ENCODE results near the gene ANKRD1. TPM values are rescaled to one million over a fixed set of nuclear protein-coding genes. Genes with fewer than 3 reads are reported as not detected.

ANKRD1 gene
- total and polyA plus RNA-seq, 2 of the 8 experiments (the other 6 are each of a cell fraction or from before 2014, with no cell fraction given): 0.03 TPM; not detected in 1

GRCh38 chr10:90925079-90926029 is 4.5 kb upstream of the ANKRD1 start:
- no peaks in the 10 kb centered on the region; the same call in 1 of the 2 replicates for H3K23me2 ChIP-seq (ENCODE audit: low read depth, low read length)
- H4K91ac ChIP-seq (replicated peaks; ENCODE audit: insufficient read length, low read length): no peak overlapping the region
- H4K20me1 ChIP-seq (replicated peaks in 1 of 2; ENCODE audit: control insufficient read depth in 1 of 2, insufficient read depth in 2 of 2, low read length in 2 of 2): peaks cover 20 to 26% of the 10 kb centered on the region in 2 experiments
- DNase-seq (ENCODE audit: low read depth in 1 of 2, low spot score in 2 of 2): peak; percentile 53 to 76
- no peak overlapping the region for H2BK20ac ChIP-seq (ENCODE audit: low read length)
- H2BK15ac ChIP-seq (ENCODE audit: low read length): no peak overlapping the region
- no peak overlapping the region for H3K4me2 ChIP-seq (ENCODE audit: insufficient read depth in 1 of 2, low read depth in 2 of 2, low read length in 2 of 2)
- H3K4me3 ChIP-seq (ENCODE audit: extremely low read depth in 1 of 4, insufficient read depth in 2 of 4, low read depth in 3 of 4, low read length in 4 of 4): no peak overlapping the region
- no peak overlapping the region for H3K4ac ChIP-seq (replicated peaks; ENCODE audit: insufficient read length, low read depth, low read length)
- H3K79me2 ChIP-seq (ENCODE audit: control insufficient read depth in 1 of 2, insufficient read depth in 2 of 2, low read length in 2 of 2): no peaks in the 10 kb centered on the region
- no peak overlapping the region for H3K14ac ChIP-seq (ENCODE audit: insufficient read length)
- H2BK120ac ChIP-seq (replicated peaks; ENCODE audit: low read depth, low read length): no peak overlapping the region
- H4K5ac ChIP-seq (ENCODE audit: insufficient read length, low read depth, low read length): no peak overlapping the region
- FAIRE-seq: peak; percentile 85
- H3K27me3 ChIP-seq (replicated peaks in 1 of 4; ENCODE audit: control insufficient read depth in 3 of 4, extremely low read depth in 1 of 4, insufficient read depth in 3 of 4, low read length in 3 of 4): peaks cover 89 to 98% (median 97%) of the 10 kb centered on the region in 4 experiments
- H3K27ac ChIP-seq (ENCODE audit: low read depth, low read length): no peak overlapping the region
- H2BK5ac ChIP-seq (ENCODE audit: low read depth, low read length): no peak overlapping the region
- no peak overlapping the region; the same call in 1 of the 2 replicates for H2AK5ac ChIP-seq (ENCODE audit: low read depth, low read length)
- POLR2A ChIA-PET (ENCODE audit: partially characterized antibody): interaction anchor here (1.5 kb wide), 1 partner anchor 12 kb away, joined by 4 read pairs; no protein-coding TSS in a partner anchor
- no peak overlapping the region for H3K9ac ChIP-seq (replicated peaks in 1 of 4; ENCODE audit: extremely low read depth in 1 of 4, low read depth in 3 of 4, low read length in 3 of 4)
- H3K56ac ChIP-seq (replicated peaks; ENCODE audit: insufficient read length, low read depth, low read length): no peak overlapping the region
- H3K23ac ChIP-seq (ENCODE audit: insufficient read length): no peak overlapping the region
- H3K4me1 ChIP-seq (replicated peaks in 1 of 4; ENCODE audit: control insufficient read depth in 3 of 4, insufficient read depth in 4 of 4, low read length in 3 of 4): peaks cover 0 to 8% (median 5%) of the 10 kb centered on the region in 4 experiments; a peak in 2 of 7 replicates
- no peaks in the 10 kb centered on the region for H3K79me1 ChIP-seq (ENCODE audit: low read depth, low read length)
- no peak overlapping the region for H2AFZ ChIP-seq (ENCODE audit: low read length)
- no peak overlapping the region; the same call in 1 of the 2 replicates for H2BK12ac ChIP-seq (ENCODE audit: low read depth, low read length)
- no peaks in the 10 kb centered on the region; a peak in 2 of 8 replicates for H3K36me3 ChIP-seq (ENCODE audit: control insufficient read depth in 2 of 4, insufficient read depth in 4 of 4, low read length in 3 of 4)
- H3K9me3 ChIP-seq (ENCODE audit: insufficient read depth in 2 of 2, low read depth in 1 of 2, low read length in 1 of 2): no peaks in the 10 kb centered on the region
- H3K18ac ChIP-seq (ENCODE audit: extremely low read depth, low read length): no peak overlapping the region
- H4K8ac ChIP-seq (ENCODE audit: extremely low read depth, insufficient read depth, low read length): no peak overlapping the region
- WGBS, 2 experiments (ENCODE audit: extremely low coverage in 1 of 2, insufficient coverage in 1 of 2, insufficient read length in 1 of 2, insufficient replicate concordance in 2 of 2, low coverage in 1 of 2, low lambda C conversion rate in 2 of 2, missing lambda C conversion rate in 1 of 2): 58% methylated on average over 5 of the region's 5 CpGs; no CpG with 5 or more reads in 1 of the 2 experiments
- CTCF ChIA-PET (ENCODE audit: partially characterized antibody): interaction anchor here (0.6 to 5.4 kb wide), 7 partner anchors 12 to 775 kb away, joined by 3 to 37 read pairs (median 3); no protein-coding TSS in a partner anchor
- TF ChIP-seq ASH2L (IDR thresholded peaks at IDR 0.05; ENCODE audit: low read length): peak; percentile 22
- peak; percentile 94 for TF ChIP-seq ATF2 (IDR thresholded peaks at IDR 0.05; ENCODE audit: low read length)
- peak; percentile 62 for TF ChIP-seq CHD2 (IDR thresholded peaks at IDR 0.05; ENCODE audit: low read length)
- no peak for TF ChIP-seq MAX (IDR thresholded peaks at IDR 0.05)
- no peak for TF ChIP-seq GTF2F1 (IDR thresholded peaks at IDR 0.05; ENCODE audit: borderline replicate concordance, low read depth, low read length)
- TF ChIP-seq CTBP2 (IDR thresholded peaks at IDR 0.05; ENCODE audit: borderline replicate concordance, insufficient read depth, insufficient read length, low read length): no peak
- TF ChIP-seq EZH2 (IDR thresholded peaks at IDR 0.05; ENCODE audit: low read depth, low read length, severe bottlenecking): no peak
